Endothelial cell of umbilical vein (primary cell): ENCODE data around the gene MIER2. TPM values are rescaled to one million over a fixed set of nuclear protein-coding genes. Genes with fewer than 3 reads are reported as not detected.

Experiments
- BruUV-seq: library from RNA; stranded (reverse); fragments of 400-500 nt; replicated peaks from 2 replicates; lab custom pipeline; 2021; lab: Mats Ljungman, UMichigan
- CTCF ChIA-PET: fragments of 300-600, 350-600 bp; sonication (Branson Sonifier 250); formaldehyde crosslinking; loops from one replicate; lab custom pipeline; 2021; ENCODE audit warnings: antibody characterized with exemption, inconsistent platforms; lab: Charles Lee
- POLR2A ChIA-PET: fragments of 300-600, 350-600 bp; sonication (Branson Sonifier 250); formaldehyde crosslinking; loops from one replicate; lab custom pipeline; 2021; ENCODE audit warnings: antibody characterized with exemption, inconsistent platforms; lab: Charles Lee
- DNase-seq: peaks from one replicate; pipeline ENCODE4 v3.0.0-alpha.2; 2011; ENCODE audit warnings: low read depth, low spot score
- FAIRE-seq: peaks from 2 replicates; lab custom pipeline; 2011; peaks lifted over from hg19 to GRCh38; lab: Jason Lieb, UNC
- H2AFZ ChIP-seq: 2 replicates; pipeline ENCODE4 v1.6.0; 2012; ENCODE audit warnings: low read depth, low read length, control low read depth, inconsistent platforms
- H3K27ac ChIP-seq: 2 replicates; pipeline ENCODE4 v1.5.1; 2011; ENCODE audit warnings: low read depth, mild to moderate bottlenecking, control low read depth, low read length, moderate library complexity; ENCODE audit not compliant: insufficient read depth
- H3K27me3 ChIP-seq, 2 experiments: 2 replicates each; pipeline versions ENCODE4 v1.6.0 to v1.6.1; 2011; ENCODE audit warnings: low read length in 2 of 2, mixed read lengths in 1 of 2; ENCODE audit not compliant: control insufficient read depth in 2 of 2, insufficient read depth in 2 of 2
- H3K36me3 ChIP-seq, 2 experiments: 2 replicates in 1 of 2; 3 replicates in 1 of 2; pipeline ENCODE4 v1.5.1; 2011; ENCODE audit warnings: low read length in 2 of 2, mild to moderate bottlenecking in 1 of 2, moderate library complexity in 1 of 2; ENCODE audit not compliant: control insufficient read depth in 2 of 2, insufficient read depth in 2 of 2; ENCODE audit errors: extremely low read depth in 1 of 2
- H3K4me1 ChIP-seq: 3 replicates; pipeline ENCODE4 v1.5.1; 2011; ENCODE audit warnings: mild to moderate bottlenecking, low read length; ENCODE audit not compliant: control insufficient read depth, insufficient read depth; ENCODE audit errors: extremely low read depth
- H3K4me2 ChIP-seq: 2 replicates; pipeline ENCODE4 v1.6.1; 2011; ENCODE audit warnings: low read length, control low read depth, mixed read lengths; ENCODE audit not compliant: insufficient read depth
- H3K4me3 ChIP-seq, 3 experiments: fragments of 200-600 bp in 1 of 3; sonication (generic), shearing (Covaris generic) in 1 of 3; replicated peaks in 1 of 3; 2 replicates each; pipeline ENCODE4 v1.5.1; 2011 to 2016; ENCODE audit warnings: control low read depth in 3 of 3, low read length in 3 of 3, mild to moderate bottlenecking in 2 of 3, inconsistent platforms in 1 of 3, low read depth in 1 of 3, moderate library complexity in 1 of 3; ENCODE audit not compliant: insufficient read depth in 1 of 3
- H3K79me2 ChIP-seq: 2 replicates; pipeline ENCODE4 v1.6.0; 2012; ENCODE audit warnings: low read length, inconsistent platforms; ENCODE audit not compliant: control insufficient read depth, insufficient read depth
- H3K9ac ChIP-seq: replicated peaks from 2 replicates; pipeline ENCODE3; 2011; ENCODE audit warnings: low read length, control low read depth; ENCODE audit not compliant: insufficient read depth; ENCODE audit errors: extremely low read depth
- H3K9me1 ChIP-seq: replicated peaks from 3 replicates; pipeline ENCODE4 v1.6.0; 2011; ENCODE audit warnings: mild to moderate bottlenecking, low read length; ENCODE audit not compliant: control insufficient read depth, insufficient read depth; ENCODE audit errors: extremely low read depth
- H3K9me3 ChIP-seq: replicated peaks from 2 replicates; pipeline ENCODE4 v1.5.1; 2012; ENCODE audit warnings: low read length, inconsistent platforms; ENCODE audit not compliant: control insufficient read depth, insufficient read depth
- H4K20me1 ChIP-seq: replicated peaks from 2 replicates; pipeline ENCODE3; 2011; ENCODE audit warnings: mild to moderate bottlenecking, low read length; ENCODE audit not compliant: control insufficient read depth, insufficient read depth; ENCODE audit errors: extremely low read depth
- CTCF ChIP-seq, 2 donors: IDR thresholded peaks; 1 replicate in 1 of 2; 2 replicates in 1 of 2; pipeline ENCODE4 v1.5.1; 2011; ENCODE audit warnings: low read length in 2 of 2, mild to moderate bottlenecking in 2 of 2, moderate library complexity in 2 of 2, control low read depth in 1 of 2, inconsistent platforms in 1 of 2, low read depth in 1 of 2; ENCODE audit not compliant: insufficient read depth in 1 of 2; ENCODE audit errors: extremely low read depth in 1 of 2
- EZH2 ChIP-seq: IDR thresholded peaks from 2 replicates; pipeline ENCODE4 v1.6.1; 2012; ENCODE audit warnings: borderline replicate concordance, low read depth, mild to moderate bottlenecking, moderate library complexity, low read length, inconsistent platforms; ENCODE audit not compliant: severe bottlenecking
- FOS ChIP-seq: IDR thresholded peaks from 2 replicates; pipeline ENCODE4 v1.6.1; 2011; ENCODE audit warnings: mild to moderate bottlenecking, low read length, moderate library complexity, borderline replicate concordance; ENCODE audit not compliant: insufficient read depth
- GATA2 ChIP-seq: IDR thresholded peaks from 2 replicates; pipeline ENCODE4 v1.7.0; 2011; ENCODE audit warnings: low read depth, mild to moderate bottlenecking, moderate library complexity, mixed read lengths, low read length; ENCODE audit not compliant: insufficient read length, insufficient read depth
- JUN ChIP-seq: IDR thresholded peaks from 2 replicates; pipeline ENCODE4 v1.6.1; 2011; ENCODE audit warnings: borderline replicate concordance, low read depth; ENCODE audit not compliant: insufficient read length, insufficient read depth
- MAX ChIP-seq: IDR thresholded peaks from 2 replicates; pipeline ENCODE4 v1.6.1; 2011; ENCODE audit not compliant: insufficient read depth, insufficient read length
- MYC ChIP-seq: IDR thresholded peaks from one replicate; pipeline ENCODE4 v1.6.1; 2011; ENCODE audit warnings: mild to moderate bottlenecking, low read depth, low read length
- POLR2A ChIP-seq: IDR thresholded peaks from 2 replicates; pipeline ENCODE4 v1.6.1; 2012; ENCODE audit warnings: low read depth, mild to moderate bottlenecking, control low read depth, low read length
- POLR2AphosphoS5 ChIP-seq: IDR thresholded peaks from 2 replicates; pipeline ENCODE4 v1.6.1; 2012; ENCODE audit warnings: low read depth, mild to moderate bottlenecking, control low read depth, low read length, moderate library complexity; ENCODE audit not compliant: insufficient read depth
- dilution Hi-C: fragments of 300-500 bp; cut with MboI; formaldehyde crosslinking; loops from one replicate; pipeline ENCODE4 v1.15.0; 2019; ENCODE audit warnings: low sequenced_read_pairs; ENCODE audit not compliant: extremely low pct_ligation_motif_present
- intact Hi-C: fragments of 100-400 bp; cut with micrococcal nuclease; formaldehyde crosslinking; loops from one replicate; pipeline ENCODE4 v1.10.0; 2022
- polyA plus RNA-seq, 4 experiments: library from polyadenylated mRNA; depleted of rRNA in 3 of 4; stranded (reverse) in 3 of 4; unstranded in 1 of 4; fragments of >200 nt; gene quantifications; 2 replicates each; pipeline versions ENCODE4 v1.2.1 to v1.2.3, GENCODE V29; 2011 to 2012; ENCODE audit warnings: missing spikeins in 1 of 4
- total RNA-seq: library from RNA; stranded (reverse); gene quantifications from 2 replicates; pipeline ENCODE4 v1.2.3, GENCODE V29; 2021

The MIER2 gene
- total and polyA plus RNA-seq, 2 donors (not counting 3 experiments of a cell fraction or from before 2014, with no cell fraction given), result 20.3 to 44.9 TPM

- ChIA-PET CTCF (interaction anchor here (1.1 to 1.8 kb wide), 2 partner anchors 31 to 162 kb away, joined by 3 to 8 read pairs; no protein-coding TSS in a partner anchor), POLR2A (no interaction called here)
- Histone ChIP-seq H3K27me3 (no peaks in the 10 kb centered on the region), H3K9me1 (no peaks in the 10 kb centered on the region), H3K36me3 (no peaks in the 10 kb centered on the region), H3K4me1 (peaks cover 40% of the 10 kb centered on the region), H3K4me3 (peak overlapping the region; percentile 73 to 89 (median 75)), H3K4me2 (peak overlapping the region; percentile 88), H3K9ac (peak overlapping the region; percentile 84), H4K20me1 (no peaks in the 10 kb centered on the region), H3K79me2 (peaks cover 50% of the 10 kb centered on the region), H3K27ac (peak overlapping the region; percentile 63), H3K9me3 (no peaks in the 10 kb centered on the region), H2AFZ (no peak overlapping the region)
- dilution Hi-C loops, result no loop called here
- intact Hi-C loops, result loop anchor here (5.0 to 10.0 kb wide), 2 partner anchors 49 to 143 kb away; partner anchors contain the start of gene PLPP2
- FAIRE-seq (no peak), DNase-seq (peak; percentile 27)
- TF ChIP-seq FOS (no peak), EZH2 (no peak), CTCF (IDR thresholded peaks at IDR 0.05; ENCODE audit: extremely low read depth in 1 of 2, insufficient read depth in 1 of 2, low read depth in 1 of 2, low read length in 2 of 2) (no peak), POLR2AphosphoS5 (no peak), GATA2 (no peak), POLR2A (no peak), MYC (no peak), JUN (no peak), MAX (no peak)
- no TSS peak for BruUV-seq
Observed at GRCh38 chr19:343941-344624, 513 bp downstream of the MIER2 start.
